Stimulated activated CD8-positive, alpha-beta memory T cell treated with anti-CD3 and anti-CD28 coated beads, Interleukin-7, amount 100 ng/mL, for 48 hours (primary cell): ENCODE data around the gene PLPP4.
"Not testable (repeated sequence)": the region's sequence is repeated elsewhere in the genome, so short reads cannot be mapped to it uniquely, and the experiment has no call there.

Source experiments
- DNase-seq, 2 donors: peaks; one replicate each; pipeline ENCODE4 v3.0.0-alpha.2; 2020; ENCODE audit warnings: low read depth in 1 of 2; ENCODE audit errors: extremely low read depth in 1 of 2

The PLPP4 gene

GRCh38 chr10:120485946-120486345 lies 28.9 kb downstream of the PLPP4 start:
- no peak for DNase-seq

GRCh38 chr10:120486671-120487205 lies 29.7 kb downstream of the PLPP4 start:
- no peak for DNase-seq

DNA sequence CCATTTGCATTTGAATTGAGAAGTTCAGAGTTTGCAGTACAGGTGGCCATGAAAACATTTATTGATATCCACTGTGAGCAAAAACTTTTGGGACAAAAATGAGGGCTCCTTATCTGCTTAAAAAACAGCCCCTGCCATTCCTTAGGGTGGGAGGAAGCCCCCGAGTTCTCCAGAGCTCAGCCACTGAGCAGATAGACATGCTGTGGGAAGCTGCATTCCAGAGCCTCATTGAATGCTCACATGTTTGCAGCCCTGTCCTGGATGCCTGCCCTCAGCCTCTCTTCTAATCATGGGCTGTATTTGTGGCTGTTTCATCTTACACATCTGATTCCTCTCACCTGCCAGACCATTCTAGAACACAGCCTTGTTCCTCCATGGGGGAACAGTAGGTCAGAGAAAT lies 33.3 kb downstream of the PLPP4 start:
- no peak for DNase-seq

DNA sequence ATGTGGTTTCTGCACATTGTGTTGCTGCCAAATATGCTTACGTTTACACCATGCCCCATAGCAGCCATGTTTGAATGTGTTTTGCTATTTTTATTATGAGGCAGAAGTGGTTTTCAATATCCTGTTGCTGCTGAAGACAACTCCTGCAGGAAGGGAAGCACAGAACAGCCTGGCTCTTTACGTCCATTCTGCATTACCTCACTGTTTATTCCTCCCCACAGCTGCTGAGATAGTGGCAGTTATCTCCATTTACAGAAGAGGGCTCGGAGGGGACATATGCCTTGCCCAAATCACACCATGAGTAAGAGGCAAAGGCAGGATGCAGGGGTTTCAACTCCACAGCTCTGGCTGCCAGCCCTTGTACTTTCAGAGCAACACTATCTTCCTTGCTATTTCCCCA lies 35.3 kb downstream of the PLPP4 start:
- DNase-seq: no peak

DNA sequence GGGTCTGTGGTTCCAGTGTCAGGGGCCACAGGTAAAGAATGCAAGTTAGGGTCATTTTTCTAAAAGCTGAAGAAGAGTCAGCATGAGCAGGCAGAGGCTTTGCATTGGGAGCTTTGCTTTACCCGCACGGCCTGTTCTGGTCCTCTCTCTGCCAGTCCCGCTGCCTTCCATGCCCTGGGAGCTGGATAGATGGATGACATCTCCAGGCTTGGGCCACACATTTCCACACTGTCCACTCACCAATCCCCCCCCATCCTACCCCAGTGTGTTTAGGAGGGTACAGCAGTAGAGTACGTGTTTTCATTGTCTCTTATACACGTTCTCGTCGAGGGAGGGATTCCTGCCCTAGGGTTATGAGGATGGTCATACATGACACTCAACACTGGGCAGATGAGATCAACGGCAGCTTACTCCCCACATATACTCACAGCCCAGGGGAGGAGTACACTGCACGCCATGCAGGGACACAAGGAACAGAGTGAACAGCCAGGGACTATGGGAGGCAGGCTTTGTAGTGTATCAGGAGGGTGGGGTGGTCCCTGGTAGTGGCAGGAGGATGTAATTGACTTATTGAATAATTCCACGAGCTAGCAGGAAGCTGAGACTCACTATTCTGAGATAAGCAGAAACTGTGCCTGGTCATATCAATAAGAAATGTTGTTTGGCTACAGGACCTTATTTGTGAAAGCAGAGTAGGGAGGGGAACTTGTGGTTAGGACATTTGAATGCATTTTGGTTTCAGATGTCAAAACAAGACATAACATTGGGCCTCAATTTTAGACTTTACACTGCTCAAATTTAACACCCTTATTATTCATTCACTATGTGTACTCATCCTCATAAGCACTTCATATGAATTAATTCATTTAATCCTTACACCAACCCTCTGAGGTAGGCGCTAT lies 36.6 kb downstream of the PLPP4 start:
- DNase-seq: no peak

DNA sequence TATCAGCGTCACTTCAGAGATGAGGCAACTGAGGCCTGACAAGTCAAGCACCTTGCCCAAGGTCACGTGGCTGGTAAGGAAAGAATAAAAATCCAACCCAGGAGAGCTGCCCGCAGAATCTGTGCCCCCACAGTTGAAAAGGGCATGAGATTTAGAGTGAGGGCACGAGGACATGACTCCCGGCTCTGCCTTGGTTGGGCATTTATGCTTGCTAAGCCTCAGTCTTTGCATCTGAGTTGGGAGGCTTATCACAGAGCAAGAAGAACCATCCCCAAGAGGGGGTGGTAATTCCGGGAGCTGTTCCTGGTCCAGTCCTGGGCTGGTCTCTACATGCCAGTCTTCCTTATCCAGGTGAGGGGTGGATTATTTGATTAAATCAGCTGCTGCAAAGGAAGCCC lies 37.3 kb downstream of the PLPP4 start:
- DNase-seq: no peak

DNA sequence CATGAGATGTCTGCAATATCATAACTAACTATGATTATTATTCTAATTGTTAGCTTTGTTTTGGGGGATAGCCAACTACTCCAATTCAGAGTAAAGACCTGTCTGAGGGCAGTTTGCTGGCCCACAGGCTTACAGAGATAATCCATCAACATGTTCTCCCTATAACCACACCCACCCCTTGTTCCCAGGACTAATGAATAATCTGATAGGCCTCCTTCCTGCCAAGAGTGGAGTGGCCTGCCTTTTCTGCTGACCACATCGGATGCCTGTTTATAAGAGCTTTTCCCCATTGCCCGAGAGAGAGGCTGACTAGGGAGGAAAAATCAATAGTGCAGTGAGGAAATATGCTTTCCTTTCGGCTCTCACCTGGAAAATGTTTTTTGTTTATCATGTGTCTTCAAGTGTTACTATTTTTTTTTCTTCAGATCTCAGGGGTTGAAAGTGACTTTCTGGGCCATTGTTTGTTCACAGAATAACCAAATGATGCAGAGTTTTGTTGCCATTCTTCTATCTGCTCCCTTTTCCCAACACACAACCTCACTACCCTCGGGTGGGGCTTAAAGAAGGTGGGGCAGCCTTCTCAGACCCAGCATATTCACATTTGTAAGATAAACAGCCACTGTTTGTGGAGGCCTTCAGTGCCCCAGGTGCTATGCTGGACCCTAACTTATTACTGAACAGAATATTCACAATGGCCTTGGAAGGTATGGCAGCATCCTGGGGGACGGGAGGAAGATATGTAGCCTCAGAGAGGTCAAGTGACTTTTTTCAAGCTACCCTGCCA lies 38.4 kb downstream of the PLPP4 start:
- DNase-seq: no peak

DNA sequence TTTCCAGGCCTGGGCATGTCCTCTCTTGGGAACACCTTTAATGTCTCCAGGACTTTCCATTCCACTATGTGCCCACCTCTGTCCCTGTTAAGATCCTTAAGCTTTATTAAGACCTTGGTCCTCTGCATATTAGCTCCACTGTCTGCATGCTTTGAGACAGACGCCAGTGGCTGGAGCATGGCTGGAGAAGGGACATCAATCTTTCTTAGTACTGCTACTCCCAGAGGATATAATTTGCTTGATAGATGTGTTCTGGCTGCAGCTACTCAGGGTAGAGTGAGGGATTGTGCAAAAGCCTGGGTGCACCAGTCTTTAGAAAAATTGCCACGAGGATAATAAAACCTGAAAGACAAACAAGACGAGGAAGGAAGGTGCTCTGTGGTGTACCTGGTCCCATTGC lies 42.9 kb downstream of the PLPP4 start:
- no peak for DNase-seq

DNA sequence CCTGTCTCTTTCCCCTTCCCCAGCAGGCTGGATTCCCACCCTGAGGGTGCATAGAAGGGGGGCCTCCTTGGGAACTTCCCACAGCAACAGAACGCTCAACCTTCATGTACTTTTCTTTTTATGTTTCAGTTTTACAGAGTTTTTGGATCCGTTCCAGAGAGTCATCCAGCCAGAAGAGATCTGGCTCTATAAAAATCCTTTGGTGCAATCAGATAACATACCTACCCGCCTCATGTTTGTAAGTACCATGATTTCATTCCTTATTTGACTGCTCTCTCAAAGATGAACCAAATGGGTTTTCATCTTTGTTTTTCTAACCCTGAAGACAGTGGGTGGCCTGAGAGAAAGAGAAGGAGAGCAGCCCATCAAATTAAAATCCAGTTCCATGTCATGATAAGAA lies 46.7 kb downstream of the PLPP4 start:
- DNase-seq: no peak

DNA sequence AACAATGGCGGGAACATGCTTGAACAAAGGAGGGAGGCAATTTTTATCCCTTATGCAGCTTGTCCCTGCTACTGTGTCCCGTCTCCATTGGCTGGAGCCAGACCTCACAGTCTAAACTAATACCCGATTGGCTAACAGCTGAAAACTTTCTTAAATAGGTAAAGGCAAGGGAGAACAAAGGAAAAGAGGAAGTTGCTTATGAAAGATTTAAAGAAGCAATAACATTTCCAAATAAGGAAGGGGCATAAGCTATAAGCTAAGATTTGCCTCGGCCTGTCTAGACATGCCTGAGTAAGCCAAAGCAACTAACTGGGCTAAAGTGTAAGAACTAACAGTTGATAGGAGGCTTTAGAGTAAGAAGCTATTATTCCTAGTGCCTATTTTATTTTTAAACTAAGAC lies 47.2 kb downstream of the PLPP4 start:
- not testable (repeated sequence) for DNase-seq

GRCh38 chr10:120505056-120505455 lies 48.0 kb downstream of the PLPP4 start:
- DNase-seq: no peak

- no peak for DNase-seq
These were observed 48.8 kb downstream of the PLPP4 start for GRCh38 chr10:120505866-120506265.

DNA sequence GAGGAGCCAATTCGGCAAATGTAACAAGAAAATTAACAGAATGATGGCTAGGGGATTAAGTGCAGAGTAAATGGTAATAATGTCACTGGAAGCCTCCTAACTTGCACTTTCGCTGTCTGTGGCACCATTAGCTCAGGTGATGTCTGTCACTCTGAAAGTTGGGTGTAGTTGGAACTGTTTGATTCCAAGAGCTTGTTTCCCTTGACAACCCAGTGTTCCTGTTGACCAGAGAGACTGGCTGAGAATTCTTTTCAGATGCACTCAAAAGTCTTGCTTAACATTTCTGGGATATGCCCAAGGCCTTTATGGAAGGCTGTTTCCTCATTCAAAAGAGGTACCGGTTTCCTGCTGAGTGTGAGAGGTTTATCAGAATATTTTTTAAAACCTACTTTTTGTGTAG lies 49.6 kb downstream of the PLPP4 start:
- DNase-seq: no peak

GRCh38 chr10:120507175-120507574 lies 50.1 kb downstream of the PLPP4 start:
- DNase-seq: no peak

DNA sequence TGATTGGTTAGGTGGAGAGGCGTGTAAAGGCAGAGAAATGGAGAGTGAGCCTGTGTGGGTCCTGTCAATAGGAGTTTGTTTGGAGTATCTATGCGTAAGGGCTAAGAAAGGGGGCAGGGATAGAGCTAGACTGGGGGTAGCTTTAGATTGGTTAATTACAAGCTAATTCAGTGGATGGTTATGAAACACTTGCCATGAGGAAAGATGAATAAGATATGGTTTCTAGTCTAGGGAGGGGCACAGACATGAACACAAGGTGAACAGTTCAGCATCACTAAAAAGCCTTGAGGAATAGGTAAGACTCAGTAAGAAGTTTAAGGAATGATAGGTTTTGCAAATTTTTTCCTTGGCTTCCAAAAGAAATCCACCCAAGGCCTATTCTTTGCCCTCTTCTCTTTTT lies 50.6 kb downstream of the PLPP4 start:
- DNase-seq: no peak

DNA sequence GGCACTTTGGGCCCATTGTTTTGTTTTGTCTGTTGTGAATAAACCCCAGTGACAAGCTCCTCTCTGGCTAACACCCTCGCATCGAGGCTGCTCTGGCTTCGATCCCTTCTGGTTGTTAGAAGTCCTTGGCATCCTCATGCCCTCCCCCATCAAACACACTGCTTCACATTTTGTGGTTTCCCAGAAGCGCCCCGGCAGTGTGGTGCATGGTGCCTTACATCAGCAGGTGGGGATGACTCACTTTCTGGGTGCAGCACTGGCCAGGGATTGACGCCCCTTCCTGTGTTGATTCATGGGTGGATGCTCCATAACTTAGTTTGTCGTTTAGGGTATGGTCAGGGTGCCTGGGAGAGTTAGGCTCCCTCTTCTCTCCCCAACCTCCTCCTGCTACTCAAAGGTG lies 51.4 kb downstream of the PLPP4 start:
- peak in 1 of 2 donors; percentile 18 for DNase-seq

DNA sequence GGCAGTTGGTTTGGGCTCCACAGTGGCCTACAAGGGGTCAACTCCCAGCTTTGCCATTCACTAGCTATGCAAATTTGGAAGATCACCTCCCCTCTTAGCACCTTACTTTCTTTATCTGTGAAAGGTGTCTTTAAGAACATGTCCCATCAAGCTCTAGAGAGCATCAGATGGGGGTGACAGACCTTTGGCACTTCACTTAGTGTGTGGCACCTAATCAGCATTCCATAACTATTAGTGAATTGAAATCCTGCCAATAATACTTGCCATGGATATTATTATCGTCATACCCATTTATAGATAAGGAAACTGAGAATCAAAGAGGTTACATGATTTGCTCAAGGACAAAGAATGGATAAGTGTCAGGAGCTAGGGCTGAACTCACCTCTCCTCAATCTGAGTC lies 51.9 kb downstream of the PLPP4 start:
- no peak for DNase-seq

DNA sequence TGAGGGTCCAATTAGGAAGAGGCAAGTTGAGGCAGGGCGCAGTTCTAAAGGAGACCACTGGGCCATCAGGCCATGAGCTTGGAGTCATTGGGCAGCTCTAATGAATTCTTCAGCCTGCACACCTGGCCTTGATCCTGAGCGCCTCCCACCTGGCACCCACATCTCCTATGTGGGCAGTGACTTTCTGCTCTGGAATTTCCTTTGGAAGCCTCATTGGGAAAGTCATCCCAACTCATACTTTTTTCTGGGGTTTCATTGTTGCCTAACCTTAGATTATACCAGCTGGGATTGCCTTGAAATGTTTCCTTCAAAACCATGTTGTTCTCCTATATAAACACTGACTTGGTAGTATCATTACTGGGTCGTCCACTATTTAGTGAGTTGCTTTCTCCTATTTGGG lies 54.1 kb downstream of the PLPP4 start:
- no peak for DNase-seq

DNA sequence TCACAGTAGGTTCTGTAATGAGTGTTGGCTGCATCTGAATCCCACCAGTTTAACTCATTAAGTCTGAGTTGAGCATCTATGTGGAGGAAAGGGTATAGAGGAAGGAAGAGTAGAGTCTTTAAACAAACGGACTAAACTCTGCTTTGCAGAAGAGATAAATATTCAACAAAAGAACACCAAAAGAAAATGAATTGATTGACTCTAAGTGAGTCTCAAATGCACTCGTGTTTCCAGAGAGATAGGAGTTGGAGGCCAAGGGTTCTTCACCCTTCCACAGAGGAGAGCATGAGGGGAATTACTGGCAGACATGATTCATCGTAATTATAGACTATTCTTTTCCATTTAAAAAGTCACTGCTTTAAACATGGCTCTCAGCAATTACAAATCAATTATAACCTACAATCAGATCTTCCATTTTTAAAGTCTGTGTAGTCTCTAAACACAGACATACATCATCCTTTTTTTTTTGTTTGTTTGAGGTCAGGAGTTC lies 56.3 kb downstream of the PLPP4 start:
- DNase-seq: no peak

DNA sequence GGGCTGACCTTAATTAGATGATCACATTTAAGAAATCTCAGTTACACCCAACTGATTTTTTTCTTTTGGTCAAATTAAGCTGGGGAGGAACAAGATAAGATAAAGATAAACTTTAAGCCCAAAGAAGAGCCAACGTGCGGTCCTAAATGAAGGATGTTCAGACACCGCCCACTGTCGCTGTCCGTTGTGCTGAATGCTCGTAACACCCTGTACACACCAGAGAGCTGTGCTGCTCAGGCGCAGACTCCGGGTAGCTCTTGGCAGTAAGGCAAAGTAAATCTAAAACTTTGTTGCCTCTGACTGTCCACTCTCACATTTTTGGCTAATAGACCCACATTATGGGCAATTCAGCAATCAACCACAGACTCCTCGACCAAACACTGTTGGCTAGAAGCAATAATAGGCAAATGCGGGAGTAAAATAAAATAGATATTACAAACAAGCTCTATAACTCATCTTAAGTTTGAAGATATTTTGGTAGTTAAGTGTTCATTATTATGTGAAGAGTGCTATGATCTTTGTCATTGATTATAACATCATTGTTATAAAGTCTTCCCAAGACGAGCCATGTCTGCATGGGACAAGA lies 57.1 kb downstream of the PLPP4 start:
- DNase-seq: no peak

GRCh38 chr10:120514959-120515358 lies 57.9 kb downstream of the PLPP4 start:
- DNase-seq: no peak
